Caco-2 (cell line): ENCODE measurements around the gene KRT26. TPM values are rescaled to one million over a fixed set of nuclear protein-coding genes. Genes with fewer than 3 reads are reported as not detected.

ENCODE experiments used
- BruUV-seq: library from RNA; stranded (reverse); fragments of 400-500 nt; replicated peaks from 2 replicates; lab custom pipeline; 2021; lab: Mats Ljungman, UMichigan
- CTCF ChIA-PET: fragments of 300-600 bp; sonication (Branson Sonifier 250); formaldehyde crosslinking; loops from one replicate; lab custom pipeline; 2022; ENCODE audit warnings: antibody characterized with exemption; lab: Charles Lee
- POLR2A ChIA-PET: fragments of 300-600 bp; sonication (Branson Sonifier 250); formaldehyde crosslinking; loops from one replicate; lab custom pipeline; 2022; ENCODE audit warnings: antibody characterized with exemption; lab: Charles Lee
- DNase-seq, 2 experiments: peaks; one replicate each; pipeline versions ENCODE4 v3.0.0 to v3.0.0-alpha.2; 2020 to 2022
- H3K27me3 ChIP-seq: replicated peaks from 2 replicates; pipeline ENCODE4 v1.6.0; 2011; ENCODE audit warnings: low read length; ENCODE audit not compliant: control insufficient read depth, insufficient read depth
- H3K36me3 ChIP-seq: 2 replicates; pipeline ENCODE4 v1.5.1; 2011; ENCODE audit warnings: low read length; ENCODE audit not compliant: control insufficient read depth, insufficient read depth
- H3K4me1 ChIP-seq: fragments of 250-450 bp; sonication (Bioruptor Pico); 2 replicates; pipeline ENCODE4 v1.5.1; 2020; ENCODE audit warnings: mild to moderate bottlenecking
- H3K4me3 ChIP-seq: 2 replicates; pipeline ENCODE4 v1.5.1; 2011; ENCODE audit warnings: low read depth, mild to moderate bottlenecking, control low read depth, low read length
- H3K9me3 ChIP-seq: fragments of 250-450 bp; sonication (Bioruptor Pico); 2 replicates; pipeline ENCODE4 v1.5.1; 2020; ENCODE audit warnings: mild to moderate bottlenecking, moderate library complexity
- H3K27ac Mint-ChIP-seq: one replicate; pipeline ENCODE4 v1.8.0; 2022; ENCODE audit warnings: mixed read lengths; ENCODE audit not compliant: unreplicated experiment
- H3K27me3 Mint-ChIP-seq: one replicate; pipeline ENCODE4 v1.8.0; 2022; ENCODE audit warnings: mixed read lengths; ENCODE audit not compliant: insufficient read depth, unreplicated experiment
- H3K36me3 Mint-ChIP-seq: one replicate; pipeline ENCODE4 v1.8.0; 2022; ENCODE audit warnings: mild to moderate bottlenecking, mixed read lengths; ENCODE audit not compliant: insufficient read depth, unreplicated experiment
- H3K4me1 Mint-ChIP-seq: one replicate; pipeline ENCODE4 v1.8.0; 2022; ENCODE audit warnings: low read depth, mixed read lengths; ENCODE audit not compliant: unreplicated experiment
- H3K4me3 Mint-ChIP-seq: one replicate; pipeline ENCODE4 v1.8.0; 2022; ENCODE audit warnings: mild to moderate bottlenecking, moderate library complexity, mixed read lengths; ENCODE audit not compliant: unreplicated experiment
- H3K9me3 Mint-ChIP-seq: one replicate; pipeline ENCODE4 v1.8.0; 2022; ENCODE audit warnings: mixed read lengths; ENCODE audit not compliant: unreplicated experiment
- CTCF ChIP-seq, 2 experiments: fragments of 200-600 bp in 1 of 2; IDR thresholded peaks; 1 replicate in 1 of 2; 2 replicates in 1 of 2; pipeline versions ENCODE4 v1.5.1 to v1.8.0; 2011 to 2022; ENCODE audit warnings: antibody characterized with exemption in 1 of 2, control low read depth in 1 of 2, inconsistent platforms in 1 of 2, low read depth in 1 of 2, low read length in 1 of 2, mild to moderate bottlenecking in 1 of 2, moderate library complexity in 1 of 2; ENCODE audit not compliant: insufficient read depth in 1 of 2, severe bottlenecking in 1 of 2, unreplicated experiment in 1 of 2
- intact Hi-C: fragments of 100-400 bp; cut with micrococcal nuclease; formaldehyde crosslinking; loops from one replicate; pipeline ENCODE4 v1.10.0; 2022; ENCODE audit not compliant: unreplicated experiment
- total RNA-seq: library from RNA; stranded (reverse); gene quantifications from 2 replicates; pipeline ENCODE4 v1.2.3, GENCODE V29; 2022

Gene KRT26
- total RNA-seq, 1 experiment from 2014 or later: not detected

GRCh38 chr17:40801157-40801556 is 29.2 kb upstream of the KRT26 start:
- CTCF ChIA-PET: no interaction called here
- Mint-ChIP-seq H3K27ac (no peak overlapping the region), H3K4me3 (no peak overlapping the region), H3K27me3 (peaks cover 4% of the 10 kb centered on the region), H3K36me3 (no peaks in the 10 kb centered on the region), H3K9me3 (no peaks in the 10 kb centered on the region), H3K4me1 (no peaks in the 10 kb centered on the region)
- Histone ChIP-seq H3K4me1 (0 out of 2 replicates have a peak, but pooled peaks cover 5% of the 10 kb centered on the region), H3K4me3 (no peak overlapping the region), H3K9me3 (no peaks in the 10 kb centered on the region), H3K27me3 (no peaks in the 10 kb centered on the region), H3K36me3 (no peaks in the 10 kb centered on the region)
- TF ChIP-seq CTCF (IDR thresholded peaks at IDR 0.05; ENCODE audit: insufficient read depth in 1 of 2, low read depth in 1 of 2, low read length in 1 of 2, severe bottlenecking in 1 of 2, unreplicated experiment in 1 of 2): no peak
- BruUV-seq: no TSS peak
- no peak for DNase-seq
- POLR2A ChIA-PET: no interaction called here
- intact Hi-C loops: loop anchor here (5.0 kb wide), 3 partner anchors 51 to 846 kb away; no protein-coding TSS in a partner anchor

GRCh38 chr17:40800381-40800780 is 28.4 kb upstream of the KRT26 start:
- DNase-seq: no peak
- no peaks in the 10 kb centered on the region for H3K36me3 Mint-ChIP-seq
- H3K9me3 ChIP-seq: no peaks in the 10 kb centered on the region
- TF ChIP-seq CTCF (IDR thresholded peaks at IDR 0.05; ENCODE audit: insufficient read depth in 1 of 2, low read depth in 1 of 2, low read length in 1 of 2, severe bottlenecking in 1 of 2, unreplicated experiment in 1 of 2): no peak
- no peak overlapping the region for H3K27ac Mint-ChIP-seq
- CTCF ChIA-PET: no interaction called here
- 0 out of 2 replicates have a peak, but pooled peaks cover 5% of the 10 kb centered on the region for H3K4me1 ChIP-seq
- no peaks in the 10 kb centered on the region for H3K4me1 Mint-ChIP-seq
- no peaks in the 10 kb centered on the region for H3K27me3 ChIP-seq
- H3K36me3 ChIP-seq: no peaks in the 10 kb centered on the region
- H3K27me3 Mint-ChIP-seq: peaks cover 6% of the 10 kb centered on the region
- POLR2A ChIA-PET: no interaction called here
- H3K9me3 Mint-ChIP-seq: no peaks in the 10 kb centered on the region
- intact Hi-C loops: loop anchor here (5.0 kb wide), 3 partner anchors 52 to 847 kb away; no protein-coding TSS in a partner anchor
- no TSS peak for BruUV-seq
- H3K4me3 ChIP-seq: no peak overlapping the region
- no peak overlapping the region for H3K4me3 Mint-ChIP-seq

DNA sequence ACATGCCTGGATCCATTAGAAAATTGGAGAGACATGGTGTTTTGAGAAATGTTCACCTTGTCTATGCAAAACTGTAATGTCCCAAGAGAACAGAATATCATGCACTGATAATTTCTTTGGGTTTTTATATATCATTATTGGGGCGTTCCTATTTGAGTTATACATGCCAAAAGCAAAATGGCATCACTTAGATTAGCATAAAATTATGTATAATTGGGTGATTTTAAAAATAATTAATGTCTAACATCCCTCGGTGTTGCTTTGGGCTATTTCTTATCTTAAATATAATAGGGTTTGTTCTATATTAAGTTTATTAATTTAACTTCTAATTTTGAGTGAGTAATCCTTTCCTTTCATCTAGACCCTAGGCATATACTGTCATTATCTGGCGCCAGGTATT is 27.9 kb upstream of the KRT26 start, which contains the start of gene KRT28:
Gene KRT28 (minus strand): TSS at position 101 of the 400 bp plus-strand sequence. CDS start 66 bp downstream, at position 35.
- Histone ChIP-seq H3K4me1 (0 out of 2 replicates have a peak, but pooled peaks cover 5% of the 10 kb centered on the region), H3K27me3 (no peaks in the 10 kb centered on the region), H3K4me3 (no peak within 1 kb of the TSS), H3K9me3 (no peaks in the 10 kb centered on the region), H3K36me3 (no peaks in the 10 kb centered on the region)
- Mint-ChIP-seq H3K27ac (no peak within 1 kb of the TSS), H3K4me3 (no peak within 1 kb of the TSS), H3K4me1 (no peaks in the 10 kb centered on the region), H3K27me3 (peaks cover 6% of the 10 kb centered on the region), H3K9me3 (no peaks in the 10 kb centered on the region), H3K36me3 (no peaks in the 10 kb centered on the region)
- ChIA-PET CTCF (no interaction called here), POLR2A (no interaction called here)
- no peak for DNase-seq
- no TSS peak for BruUV-seq
- no peak for TF ChIP-seq CTCF (IDR thresholded peaks at IDR 0.05; ENCODE audit: insufficient read depth in 1 of 2, low read depth in 1 of 2, low read length in 1 of 2, severe bottlenecking in 1 of 2, unreplicated experiment in 1 of 2)
- intact Hi-C loops: loop anchor here (5.0 kb wide), 3 partner anchors 52 to 847 kb away; no protein-coding TSS in a partner anchor
